GM20000 (cell line): ENCODE results near the gene MAP9.

Experiments used
- DNase-seq: peaks from one replicate; pipeline ENCODE4 v3.0.0; 2012; ENCODE audit warnings: low spot score
- CTCF ChIP-seq: IDR thresholded peaks from 2 replicates; pipeline ENCODE4 v1.5.1; 2012; ENCODE audit warnings: mild to moderate bottlenecking, control low read depth; ENCODE audit errors: extremely low read depth, missing control alignments

MAP9 gene

GRCh38 chr4:155342142-155342541 is 34.6 kb downstream of the MAP9 start:
- TF ChIP-seq CTCF = no peak
- no peak for DNase-seq

GRCh38 chr4:155339999-155340398 is 36.8 kb downstream of the MAP9 start:
- DNase-seq = no peak
- TF ChIP-seq CTCF = no peak

DNA sequence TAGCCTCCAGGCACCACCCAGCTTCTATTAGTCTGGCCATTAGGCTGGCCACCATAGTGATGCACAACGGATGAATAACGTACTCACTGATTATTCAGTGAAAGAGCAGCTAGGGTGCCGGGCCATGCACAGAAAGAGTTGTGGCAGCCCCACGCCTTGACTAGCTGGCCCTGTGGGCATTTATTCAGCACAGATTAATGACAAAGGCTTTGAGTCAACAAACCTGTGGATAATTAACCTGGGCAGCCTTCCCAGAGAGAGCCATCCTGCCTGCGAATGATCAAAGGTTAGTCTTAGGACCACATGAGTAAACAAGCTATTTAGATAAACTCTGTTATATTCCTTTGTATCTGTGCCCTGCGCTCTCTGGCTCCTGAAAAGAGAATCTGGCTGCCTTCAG is 37.2 kb downstream of the MAP9 start:
- no peak for DNase-seq
- no peak for TF ChIP-seq CTCF

GRCh38 chr4:155338196-155338595 is 38.6 kb downstream of the MAP9 start:
- TF ChIP-seq CTCF = no peak
- no peak for DNase-seq

DNA sequence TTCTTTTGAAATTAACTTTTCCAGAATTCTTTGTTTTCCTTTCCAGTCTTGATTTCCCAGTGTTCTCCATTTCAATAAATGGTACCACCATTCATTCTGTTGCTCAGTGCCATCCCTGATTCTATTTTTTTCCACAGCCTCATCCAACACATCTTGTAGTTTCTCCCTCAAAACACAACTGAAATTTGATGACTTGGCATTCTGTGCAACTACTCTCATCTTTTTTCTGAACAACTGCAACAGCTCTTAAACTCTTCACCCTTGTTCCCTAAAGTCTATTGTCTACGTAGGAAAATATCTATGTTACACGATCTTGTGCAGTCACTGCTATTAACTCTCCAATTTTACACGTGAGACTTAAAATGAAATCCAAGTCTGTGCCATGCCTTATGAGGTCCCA is 40.5 kb downstream of the MAP9 start:
- no peak for DNase-seq
- TF ChIP-seq CTCF = no peak

GRCh38 chr4:155331478-155331877 is 45.3 kb downstream of the MAP9 start:
- no peak for DNase-seq
- TF ChIP-seq CTCF = no peak

- no peak for DNase-seq
- no peak for TF ChIP-seq CTCF
Measured at GRCh38 chr4:155322782-155323181, 54.0 kb downstream of the MAP9 start.

GRCh38 chr4:155321006-155321405 is 55.8 kb downstream of the MAP9 start:
- no peak for TF ChIP-seq CTCF
- DNase-seq = no peak
